B cell (primary cell): Measurements from ENCODE around the gene IRF1. TPM values are rescaled to one million over a fixed set of nuclear protein-coding genes. Genes with fewer than 3 reads are reported as not detected.

ENCODE experiments used
- ATAC-seq: fragments of 200-7000 bp; cut with Tn5 transposase; one replicate; pipeline ENCODE4 v1.10.0; 2021; ENCODE audit warnings: low read depth, mild to moderate bottlenecking, moderate number of reproducible peaks, moderate library complexity
- CTCF ChIA-PET: fragments of 350-600 bp; sonication (Branson Sonifier 250); formaldehyde crosslinking; loops from one replicate; lab custom pipeline; 2021; ENCODE audit warnings: antibody characterized with exemption, inconsistent platforms; lab: Charles Lee
- POLR2A ChIA-PET: fragments of 350-600 bp; sonication (Branson Sonifier 250); formaldehyde crosslinking; loops from one replicate; lab custom pipeline; 2021; ENCODE audit warnings: antibody characterized with exemption; lab: Charles Lee
- DNase-seq: peaks from one replicate; pipeline ENCODE4 v3.0.0; 2013
- H2AFZ ChIP-seq: 2 replicates; pipeline ENCODE4 v1.6.1; 2012; ENCODE audit warnings: mild to moderate bottlenecking, low read depth, low read length; ENCODE audit not compliant: insufficient read depth, poor library complexity, severe bottlenecking
- H3K27ac ChIP-seq, 2 donors: 1 replicate in 1 of 2; 2 replicates in 1 of 2; pipeline ENCODE4 v1.5.1; 2012 to 2013; ENCODE audit warnings: low read length in 2 of 2, mild to moderate bottlenecking in 2 of 2, moderate library complexity in 1 of 2
- H3K27me3 ChIP-seq, 4 experiments: fragments of 200-600 bp in 1 of 4; sonication (generic) in 1 of 4; replicated peaks in 1 of 4; 1 replicate in 2 of 4; 2 replicates in 2 of 4; pipeline versions ENCODE4 v1.6.1 to v1.7.0; 2013 to 2016; ENCODE audit warnings: low read length in 3 of 4, mild to moderate bottlenecking in 2 of 4, mixed read lengths in 1 of 4, moderate library complexity in 1 of 4; ENCODE audit not compliant: insufficient read depth in 4 of 4, control insufficient read depth in 3 of 4; ENCODE audit errors: control extremely low read depth in 1 of 4
- H3K36me3 ChIP-seq, 2 experiments: replicated peaks in 1 of 2; 1 replicate in 1 of 2; 2 replicates in 1 of 2; pipeline versions ENCODE4 v1.6.1 to v1.7.1; 2013; ENCODE audit warnings: low read length in 1 of 2; ENCODE audit not compliant: insufficient read depth in 2 of 2, control insufficient read depth in 1 of 2; ENCODE audit errors: control extremely low read depth in 1 of 2, extremely low read depth in 1 of 2
- H3K4me1 ChIP-seq, 2 donors: fragments of 200-600 bp in 1 of 2; sonication (generic) in 1 of 2; 1 replicate in 1 of 2; 2 replicates in 1 of 2; pipeline versions ENCODE4 v1.5.1 to v1.6.1; 2013 to 2017; ENCODE audit warnings: low read length in 2 of 2; ENCODE audit not compliant: control insufficient read depth in 2 of 2, insufficient read depth in 2 of 2
- H3K4me2 ChIP-seq: replicated peaks from 2 replicates; pipeline ENCODE3; 2012; ENCODE audit warnings: mild to moderate bottlenecking, low read depth, low read length; ENCODE audit not compliant: poor library complexity, severe bottlenecking
- H3K4me3 ChIP-seq, 5 experiments: fragments of 200-600 bp in 1 of 5; sonication (generic) in 1 of 5; 1 replicate in 3 of 5; 2 replicates in 2 of 5; pipeline versions ENCODE4 v1.5.1 to v1.7.0; 2011 to 2016; ENCODE audit warnings: low read length in 4 of 5, mild to moderate bottlenecking in 4 of 5, low read depth in 2 of 5, control low read depth in 1 of 5, moderate library complexity in 1 of 5; ENCODE audit not compliant: insufficient read depth in 1 of 5; ENCODE audit errors: control extremely low read depth in 1 of 5, extremely low read depth in 1 of 5
- H3K79me2 ChIP-seq: fragments of 200-600 bp; sonication (generic); one replicate; pipeline ENCODE4 v1.6.0; 2016; ENCODE audit warnings: low read length; ENCODE audit not compliant: control insufficient read depth, insufficient read depth
- H3K9ac ChIP-seq: fragments of 200-600 bp; sonication (generic); 2 replicates; pipeline ENCODE4 v1.6.1; 2017; ENCODE audit warnings: mild to moderate bottlenecking, low read length, moderate library complexity
- H3K9me3 ChIP-seq, 3 donors: one replicate each; pipeline versions ENCODE4 v1.6.1 to v1.7.1; 2013; ENCODE audit warnings: low read length in 2 of 3; ENCODE audit not compliant: control insufficient read depth in 2 of 3, insufficient read depth in 1 of 3; ENCODE audit errors: control extremely low read depth in 1 of 3
- H4K20me1 ChIP-seq: 2 replicates; pipeline ENCODE4 v1.6.0; 2012; ENCODE audit warnings: mild to moderate bottlenecking, low read length; ENCODE audit not compliant: insufficient read depth, control insufficient read depth, poor library complexity, severe bottlenecking
- H3K27ac Mint-ChIP-seq: one replicate; pipeline ENCODE4 v1.8.0; 2021; ENCODE audit warnings: mixed read lengths
- H3K27me3 Mint-ChIP-seq: one replicate; pipeline ENCODE4 v1.8.0; 2021; ENCODE audit warnings: mixed read lengths
- H3K4me1 Mint-ChIP-seq: one replicate; pipeline ENCODE4 v1.8.0; 2021; ENCODE audit warnings: mixed read lengths
- H3K4me3 Mint-ChIP-seq: one replicate; pipeline ENCODE4 v1.8.0; 2021; ENCODE audit warnings: mixed read lengths
- H3K9me3 Mint-ChIP-seq: one replicate; pipeline ENCODE4 v1.8.0; 2022; ENCODE audit warnings: mixed read lengths; ENCODE audit not compliant: insufficient read depth
- CTCF ChIP-seq: fragments of 200-600 bp; IDR thresholded peaks from one replicate; pipeline ENCODE4 v1.8.0; 2022; ENCODE audit warnings: antibody characterized with exemption, mild to moderate bottlenecking
- EZH2 ChIP-seq: IDR thresholded peaks from 2 replicates; pipeline ENCODE4 v1.6.1; 2012; ENCODE audit warnings: borderline replicate concordance, low read depth, mild to moderate bottlenecking, moderate library complexity, low read length; ENCODE audit not compliant: insufficient read depth, poor library complexity, severe bottlenecking
- WGBS: methylation state at CpG from one replicate; pipeline ENCODE4 v1.1.5; 2013; ENCODE audit warnings: missing lambda C conversion rate; ENCODE audit not compliant: insufficient coverage; 5-methylcytosine and 5-hydroxymethylcytosine counted together
- intact Hi-C: fragments of 100-400 bp; cut with micrococcal nuclease; formaldehyde crosslinking; loops from one replicate; pipeline ENCODE4 v1.10.0; 2022
- polyA plus RNA-seq: library from polyadenylated mRNA; depleted of rRNA; stranded (reverse); fragments of >200 nt; gene quantifications from 2 replicates; pipeline ENCODE4 v1.2.3, GENCODE V29; 2012
- total RNA-seq, 2 donors: library from RNA; stranded (reverse); fragments of 120-200 nt in 1 of 2; gene quantifications; 1 replicate in 1 of 2; 2 replicates in 1 of 2; pipeline versions ENCODE4 v1.2.3 to v1.2.4, GENCODE V29; 2013 to 2022

IRF1 gene
- total and polyA plus RNA-seq, 2 donors (not counting 1 experiment from before 2014, with no cell fraction given): 173 to 306 TPM

GRCh38 chr5:132480893-132481595 lies 9.5 kb downstream of the IRF1 start:
- no peak overlapping the region for H3K4me2 ChIP-seq
- H3K4me1 ChIP-seq: peaks cover 36 to 69% of the 10 kb centered on the region in 2 donors
- no peaks in the 10 kb centered on the region for H3K27me3 ChIP-seq
- no peak overlapping the region for H3K4me3 Mint-ChIP-seq
- WGBS: 83% methylated on average over 1 of the region's 4 CpGs
- no peak for ATAC-seq
- peak overlapping the region; percentile 50 for H3K27ac Mint-ChIP-seq
- no peaks in the 10 kb centered on the region for H3K9me3 Mint-ChIP-seq
- no peak overlapping the region for H2AFZ ChIP-seq
- peaks cover 50% of the 10 kb centered on the region for H4K20me1 ChIP-seq
- CTCF ChIA-PET: interaction anchor here (0.7 to 9.4 kb wide), 13 partner anchors 8 to 1355 kb away, joined by 3 to 60 read pairs (median 22); partner anchors contain the start of gene IRF1
- H3K79me2 ChIP-seq: peaks cover 16% of the 10 kb centered on the region
- no peak for TF ChIP-seq CTCF
- no peak for TF ChIP-seq EZH2
- peak overlapping the region in 1 of 2 donors; percentile 50 for H3K27ac ChIP-seq
- H3K4me3 ChIP-seq: no peak overlapping the region
- intact Hi-C loops: no loop called here
- no peaks in the 10 kb centered on the region for H3K27me3 Mint-ChIP-seq
- H3K9ac ChIP-seq: no peak overlapping the region
- POLR2A ChIA-PET: interaction anchor here (0.8 to 7.0 kb wide), 12 partner anchors 8 to 83 kb away, joined by 4 to 101 read pairs (median 14); partner anchors contain the start of gene IRF1
- peaks cover 79% of the 10 kb centered on the region for H3K4me1 Mint-ChIP-seq
- H3K9me3 ChIP-seq: no peaks in the 10 kb centered on the region
- H3K36me3 ChIP-seq: peaks cover 3 to 44% of the 10 kb centered on the region in 2 experiments
- DNase-seq: peak; percentile 41

GRCh38 chr5:132480546-132480892 lies 10.1 kb downstream of the IRF1 start:
- Histone ChIP-seq H2AFZ (no peak overlapping the region), H3K4me1 (peaks cover 31 to 64% of the 10 kb centered on the region in 2 donors), H3K4me3 (no peak overlapping the region), H3K4me2 (no peak overlapping the region), H3K79me2 (peaks cover 11% of the 10 kb centered on the region), H3K9ac (no peak overlapping the region), H3K9me3 (no peaks in the 10 kb centered on the region), H3K36me3 (peaks cover 3 to 39% of the 10 kb centered on the region in 2 experiments), H3K27ac (peak overlapping the region in 1 of 2 donors; percentile 50), H4K20me1 (peaks cover 45% of the 10 kb centered on the region), H3K27me3 (no peaks in the 10 kb centered on the region)
- intact Hi-C loops: no loop called here
- Mint-ChIP-seq H3K27ac (no peak overlapping the region), H3K27me3 (no peaks in the 10 kb centered on the region), H3K9me3 (no peaks in the 10 kb centered on the region), H3K4me1 (peaks cover 79% of the 10 kb centered on the region), H3K4me3 (no peak overlapping the region)
- 95% methylated on average over 5 of the region's 5 CpGs for WGBS
- ATAC-seq (no peak), DNase-seq (no peak)
- POLR2A ChIA-PET: interaction anchor here (1.0 to 7.0 kb wide), 13 partner anchors 9 to 83 kb away, joined by 3 to 101 read pairs (median 13); partner anchors contain the start of gene IRF1
- CTCF ChIA-PET: interaction anchor here (0.7 to 9.4 kb wide), 14 partner anchors 9 to 1356 kb away, joined by 3 to 60 read pairs (median 21); partner anchors contain the start of gene IRF1
- TF ChIP-seq EZH2 (no peak), CTCF (no peak)
